CD4-positive, alpha-beta T cell treated with Interleukin-4 for 1 hour (primary cell): ENCODE measurements around the gene PDE8B.

Experiments
- DNase-seq, 2 donors: peaks; one replicate each; pipeline ENCODE4 v3.0.0-alpha.2; 2020 to 2022

PDE8B gene, protein sequence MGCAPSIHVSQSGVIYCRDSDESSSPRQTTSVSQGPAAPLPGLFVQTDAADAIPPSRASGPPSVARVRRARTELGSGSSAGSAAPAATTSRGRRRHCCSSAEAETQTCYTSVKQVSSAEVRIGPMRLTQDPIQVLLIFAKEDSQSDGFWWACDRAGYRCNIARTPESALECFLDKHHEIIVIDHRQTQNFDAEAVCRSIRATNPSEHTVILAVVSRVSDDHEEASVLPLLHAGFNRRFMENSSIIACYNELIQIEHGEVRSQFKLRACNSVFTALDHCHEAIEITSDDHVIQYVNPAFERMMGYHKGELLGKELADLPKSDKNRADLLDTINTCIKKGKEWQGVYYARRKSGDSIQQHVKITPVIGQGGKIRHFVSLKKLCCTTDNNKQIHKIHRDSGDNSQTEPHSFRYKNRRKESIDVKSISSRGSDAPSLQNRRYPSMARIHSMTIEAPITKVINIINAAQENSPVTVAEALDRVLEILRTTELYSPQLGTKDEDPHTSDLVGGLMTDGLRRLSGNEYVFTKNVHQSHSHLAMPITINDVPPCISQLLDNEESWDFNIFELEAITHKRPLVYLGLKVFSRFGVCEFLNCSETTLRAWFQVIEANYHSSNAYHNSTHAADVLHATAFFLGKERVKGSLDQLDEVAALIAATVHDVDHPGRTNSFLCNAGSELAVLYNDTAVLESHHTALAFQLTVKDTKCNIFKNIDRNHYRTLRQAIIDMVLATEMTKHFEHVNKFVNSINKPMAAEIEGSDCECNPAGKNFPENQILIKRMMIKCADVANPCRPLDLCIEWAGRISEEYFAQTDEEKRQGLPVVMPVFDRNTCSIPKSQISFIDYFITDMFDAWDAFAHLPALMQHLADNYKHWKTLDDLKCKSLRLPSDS

DNA sequence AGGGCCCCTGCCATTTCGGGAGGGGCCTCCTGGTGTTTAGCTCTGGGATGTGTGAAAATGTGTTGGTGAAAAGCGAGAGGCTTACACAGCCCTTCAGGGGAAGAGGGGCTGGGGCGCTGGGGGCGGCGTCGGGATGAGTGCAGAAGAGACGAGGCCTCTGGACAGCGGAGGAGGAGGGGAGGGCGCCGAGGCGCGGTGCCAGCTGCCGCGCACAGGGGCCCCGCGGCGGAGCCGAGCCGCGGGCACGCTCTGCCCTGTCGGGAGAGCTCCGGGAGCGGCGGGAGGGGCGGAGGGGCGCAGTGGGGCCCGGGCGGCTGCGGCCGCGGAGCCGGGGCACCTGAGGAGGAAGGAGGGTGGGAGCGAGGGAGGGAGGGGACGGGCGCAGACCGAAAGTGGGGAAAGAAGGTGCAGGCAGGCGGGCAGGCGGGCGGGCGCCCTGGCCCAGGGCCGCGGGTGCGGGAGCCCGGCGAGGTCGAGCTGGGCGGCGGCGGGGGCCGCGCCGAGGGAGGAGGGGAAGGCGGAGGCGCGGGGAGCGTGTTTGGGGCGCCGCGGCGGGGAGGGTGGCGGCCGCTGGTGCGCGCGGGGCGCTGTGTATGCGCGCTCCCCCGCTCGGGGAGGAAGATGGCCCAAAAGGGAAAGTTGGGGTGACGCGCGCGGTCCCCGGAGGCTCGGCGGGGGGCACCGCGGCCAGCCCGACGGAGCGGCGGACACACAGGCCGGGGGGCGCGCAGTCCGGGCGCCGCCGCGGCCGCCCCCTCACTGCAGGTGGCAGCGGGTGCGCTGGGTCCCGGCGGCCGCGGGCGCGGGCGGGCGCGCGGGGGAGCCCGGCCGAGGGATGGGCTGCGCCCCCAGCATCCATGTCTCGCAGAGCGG is at the start of gene PDE8B:
PDE8B (plus strand) TSS at position 590 of the 873 bp plus-strand sequence; CDS start at position 836, 246 bp downstream.
- DNase-seq, result no peak

GRCh38 chr5:77163453-77163852 is 47.0 kb upstream of the PDE8B start:
- DNase-seq, result no peak

DNA sequence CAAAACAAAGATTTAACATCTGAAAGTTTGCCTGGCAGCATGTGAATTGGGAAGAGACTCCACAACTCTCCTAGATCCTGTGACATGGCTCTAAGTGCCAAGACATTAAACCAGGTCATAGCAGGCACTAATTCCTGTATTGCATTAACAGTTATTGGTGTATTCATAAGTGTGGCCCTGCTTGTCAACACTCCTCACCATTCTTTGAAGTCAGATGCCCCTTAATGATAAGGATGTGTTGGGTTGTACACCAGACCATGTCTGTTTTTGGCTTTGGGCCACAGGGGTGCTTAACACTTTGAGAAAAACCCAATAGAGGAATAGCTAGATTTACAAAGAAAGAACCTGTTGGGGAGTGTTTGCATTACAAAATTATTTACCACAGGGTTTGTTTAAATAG is 43.4 kb upstream of the PDE8B start:
- no peak for DNase-seq

DNA sequence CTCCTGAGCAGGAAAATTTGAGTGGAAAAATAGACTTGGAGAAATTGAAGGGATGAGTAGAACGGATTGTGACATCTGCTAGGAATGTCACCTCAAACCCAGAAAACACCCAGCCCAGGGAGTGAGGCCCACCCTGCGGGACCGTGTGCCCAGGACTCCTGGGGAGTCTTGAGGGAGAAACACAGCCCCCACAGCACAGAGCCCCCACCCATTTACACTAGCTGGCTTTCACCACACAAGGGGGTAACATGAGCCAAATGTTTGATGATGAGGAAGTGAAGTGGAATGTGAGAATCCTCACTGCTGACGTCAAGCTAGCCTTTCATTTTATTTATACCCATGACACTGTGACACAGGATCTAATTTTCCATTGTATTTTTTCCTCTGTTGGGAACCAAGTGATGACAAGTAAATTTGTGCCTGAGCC is 42.8 kb upstream of the PDE8B start:
- no peak for DNase-seq

GRCh38 chr5:77168161-77168878 is 42.2 kb upstream of the PDE8B start:
- DNase-seq, result no peak

DNA sequence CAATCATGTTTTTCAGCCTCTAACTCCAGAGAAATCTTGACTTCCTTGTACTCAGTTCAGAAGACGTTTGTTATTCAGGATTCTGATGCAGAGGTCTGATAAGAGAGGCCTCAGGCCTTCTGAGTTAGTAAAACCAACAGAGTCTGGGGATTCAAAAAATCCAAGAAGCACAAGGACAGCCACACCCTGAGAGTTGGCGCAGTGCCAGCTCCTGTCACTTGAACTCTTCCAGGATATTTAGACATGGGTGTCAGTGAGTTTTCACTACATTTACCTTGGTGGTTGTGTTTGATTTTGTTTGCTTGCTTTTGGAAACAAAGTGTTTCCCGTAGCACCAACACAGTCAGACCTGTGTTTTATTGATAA is 41.6 kb upstream of the PDE8B start:
- DNase-seq, result no peak

DNA sequence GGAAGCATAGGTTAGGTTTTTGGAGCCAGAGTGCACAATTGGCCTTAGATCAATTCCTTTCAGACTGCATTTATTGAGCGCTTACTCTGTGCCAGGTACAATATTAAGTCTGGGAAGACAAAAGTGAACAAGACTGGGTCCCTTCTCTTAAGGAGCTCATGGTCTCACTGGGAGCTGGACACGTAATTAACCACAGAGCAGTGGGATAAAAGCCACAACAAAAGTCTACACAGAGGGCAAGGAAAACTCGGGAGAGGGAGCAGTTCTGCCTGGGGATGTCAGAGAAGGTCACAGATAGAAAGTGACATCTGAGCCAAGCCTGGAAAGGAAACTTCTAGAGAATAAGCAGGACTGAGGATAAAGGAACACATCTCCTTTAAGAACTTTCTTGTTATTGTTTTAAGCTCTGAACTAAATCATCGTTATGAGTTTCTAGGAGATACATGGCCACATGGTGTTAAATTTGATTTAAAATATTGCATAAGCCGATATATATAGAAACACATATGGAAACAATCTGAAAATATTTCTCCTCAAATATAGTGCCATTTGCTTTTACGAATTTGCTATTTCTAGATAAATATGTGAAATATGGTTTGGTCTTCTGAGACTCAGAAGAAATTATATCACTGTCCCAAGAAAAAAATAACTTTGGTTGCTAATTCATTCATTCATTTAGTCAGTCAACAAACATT is 40.1 kb upstream of the PDE8B start:
- DNase-seq, result no peak

- no peak for DNase-seq
Measured at GRCh38 chr5:77171141-77171910, 39.2 kb upstream of the PDE8B start.

- DNase-seq, result no peak
Measured at GRCh38 chr5:77172713-77173328, 37.7 kb upstream of the PDE8B start.

GRCh38 chr5:77174526-77174925 is 36.0 kb upstream of the PDE8B start:
- DNase-seq, result no peak

DNA sequence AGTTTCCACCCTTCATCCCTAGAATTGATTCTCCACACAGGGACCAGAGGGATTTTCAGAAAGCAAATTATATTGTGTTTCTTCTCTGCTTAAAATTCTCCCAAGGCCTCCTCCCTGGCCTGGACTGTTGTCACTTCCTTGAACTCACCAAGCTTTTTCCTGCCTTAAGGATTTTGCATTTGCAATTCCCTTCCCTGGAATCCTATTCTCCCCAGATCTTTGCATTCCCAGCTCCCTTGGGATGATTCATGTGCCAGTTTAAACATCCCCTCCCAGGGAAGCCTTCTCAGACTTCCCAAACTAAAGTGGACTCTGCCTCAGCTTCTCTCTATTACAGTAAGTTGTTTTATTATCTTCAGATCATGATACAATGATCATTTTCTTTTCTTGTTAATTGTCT is 35.2 kb upstream of the PDE8B start:
- DNase-seq, result no peak

DNA sequence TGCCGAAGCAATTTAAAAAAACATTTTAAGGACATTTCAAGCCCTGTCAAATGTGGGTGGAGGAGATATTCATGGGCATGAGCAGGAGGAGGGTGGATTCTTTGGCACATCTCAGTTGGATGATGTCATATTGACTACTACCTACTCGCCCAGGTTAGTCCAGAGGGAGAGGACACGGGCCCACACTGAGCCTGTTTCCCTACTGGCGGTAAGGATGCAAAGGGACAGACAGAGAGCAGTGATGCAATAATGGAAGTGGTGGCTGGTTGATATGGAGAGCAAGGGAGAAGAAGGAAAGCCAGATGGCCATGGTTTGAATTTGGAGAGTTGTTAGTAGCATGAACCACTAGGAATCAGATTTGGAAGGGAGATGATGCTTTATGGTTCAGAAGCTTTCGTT is 34.1 kb upstream of the PDE8B start:
- DNase-seq, result no peak

- DNase-seq, result no peak
Measured at GRCh38 chr5:77177576-77177975, 32.9 kb upstream of the PDE8B start.

- no peak for DNase-seq
Measured at GRCh38 chr5:77180167-77181081, 30.1 kb upstream of the PDE8B start.

GRCh38 chr5:77181173-77181572 is 29.3 kb upstream of the PDE8B start:
- no peak for DNase-seq

GRCh38 chr5:77181596-77182304 is 28.7 kb upstream of the PDE8B start:
- DNase-seq, result no peak

GRCh38 chr5:77182367-77182766 is 28.1 kb upstream of the PDE8B start:
- no peak for DNase-seq

DNA sequence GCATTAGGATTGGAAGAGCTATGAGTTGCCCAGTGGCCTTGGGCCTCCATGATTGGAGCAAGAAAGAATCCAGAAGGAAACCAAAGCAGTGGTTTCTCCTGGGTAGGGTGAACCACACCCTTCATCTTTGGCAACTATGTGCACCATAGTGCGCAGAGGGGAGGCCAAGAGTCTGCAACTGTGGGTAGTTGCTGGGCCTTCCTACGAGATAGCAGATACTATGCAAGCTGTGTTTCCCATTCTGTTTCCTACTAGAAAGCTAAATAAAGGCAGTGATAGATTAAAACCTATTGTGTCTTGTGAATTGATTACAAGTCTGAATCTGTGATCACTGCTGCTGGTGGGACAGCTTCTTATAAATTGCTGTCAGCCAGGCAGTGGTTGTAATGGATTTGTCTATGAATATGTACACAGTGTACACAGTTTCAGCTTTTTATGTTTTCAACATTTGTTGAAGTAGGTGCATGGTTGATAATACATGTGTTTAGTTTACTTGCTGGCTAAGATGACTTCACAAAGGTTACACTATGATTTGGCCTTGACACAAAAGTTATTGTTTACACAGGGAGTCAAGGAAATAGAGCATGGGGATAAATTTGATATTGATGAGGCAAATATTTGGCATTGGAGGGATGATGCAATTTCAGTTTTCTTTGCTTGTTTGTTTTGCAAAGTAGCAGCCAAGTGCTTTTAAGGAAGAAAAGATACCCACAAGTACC is 23.7 kb upstream of the PDE8B start:
- no peak for DNase-seq
